Uterine smooth muscle cell (primary cell): ENCODE results near the gene ORM2. TPM values are rescaled to one million over a fixed set of nuclear protein-coding genes. Genes with fewer than 3 reads are reported as not detected.

Source experiments
- total RNA-seq: library from RNA; depleted of rRNA; stranded (reverse); fragments of >200 nt; gene quantifications from 2 replicates; pipeline ENCODE4 v1.2.3, GENCODE V29; 2014

Gene ORM2
- not detected in 2 replicates for total RNA-seq

GRCh38 chr9:114329625-114330022 is at the start of gene ORM2:
Gene ORM2 (plus strand): TSS chr9:114329869. CDS start chr9:114329905, 36 bp downstream.

DNA sequence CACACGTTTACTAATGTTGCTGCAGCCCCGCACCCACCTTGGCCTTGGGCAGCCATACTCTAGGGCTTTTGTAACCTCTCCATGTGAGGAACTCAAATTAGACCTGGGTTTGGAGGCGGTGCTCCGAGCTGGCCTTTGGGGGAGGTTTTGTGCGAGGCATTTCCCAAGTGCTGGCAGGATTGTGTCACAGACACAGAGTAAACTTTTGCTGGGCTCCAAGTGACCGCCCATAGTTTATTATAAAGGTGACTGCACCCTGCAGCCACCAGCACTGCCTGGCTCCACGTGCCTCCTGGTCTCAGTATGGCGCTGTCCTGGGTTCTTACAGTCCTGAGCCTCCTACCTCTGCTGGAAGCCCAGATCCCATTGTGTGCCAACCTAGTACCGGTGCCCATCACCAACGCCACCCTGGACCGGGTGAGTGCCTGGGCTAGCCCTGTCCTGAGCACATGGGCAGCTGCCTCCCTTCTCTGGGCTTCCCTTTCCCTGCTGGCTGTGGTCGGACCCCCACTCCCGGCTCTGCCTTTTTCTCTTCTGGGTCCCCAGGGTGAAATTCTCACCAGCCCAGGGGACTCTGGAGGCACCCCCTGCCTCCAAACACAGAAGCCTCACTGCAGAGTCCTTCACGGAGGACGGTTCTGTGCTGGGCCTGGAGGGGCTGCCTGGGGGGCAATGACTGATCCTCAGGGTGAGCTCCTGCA is 6.7 kb upstream of the ORM2 start, which contains the start of gene ORM1:
TSS of gene ORM1 (plus strand) at position 268 of the 701 bp plus-strand sequence. CDS start at position 304, 36 bp downstream.

Other genes with a start within 250 kb of the ORM2 start
- gene KIF12, start 230.6 kb upstream of the ORM2 start, total RNA-seq = not detected in 2 replicates
- 7.6 and 9.1 TPM in 2 replicates for gene COL27A1, start 174.3 kb upstream of the ORM2 start, total RNA-seq
- gene ORM1, start 6.8 kb upstream of the ORM2 start, total RNA-seq = not detected in 2 replicates
- 11.6 and 26.5 TPM in 2 replicates for gene AKNA, start 58.1 kb downstream of the ORM2 start, total RNA-seq
- 1.5 and 3.4 TPM in 2 replicates for gene WHRN, start 175.6 kb downstream of the ORM2 start, total RNA-seq